Panc1 (cell line): Measurements from ENCODE around the gene DTHD1.

Experiments used
- CTCF ChIP-seq: fragments of 450-650 bp; IDR thresholded peaks from 2 replicates; pipeline ENCODE4 v1.5.1; 2017; ENCODE audit warnings: mild to moderate bottlenecking
- REST ChIP-seq, 2 experiments: IDR thresholded peaks; 2 replicates each; pipeline ENCODE4 v1.6.1; 2011 to 2012; ENCODE audit warnings: low read depth in 2 of 2, control low read depth in 1 of 2, low read length in 1 of 2, mild to moderate bottlenecking in 1 of 2, moderate library complexity in 1 of 2; ENCODE audit not compliant: insufficient read depth in 1 of 2

GRCh38 chr4:36264207-36264826 is 17.1 kb upstream of the DTHD1 start:
- no peak for TF ChIP-seq CTCF
- no peak for TF ChIP-seq REST (IDR thresholded peaks at IDR 0.05; ENCODE audit: insufficient read depth in 1 of 2, low read depth in 2 of 2, low read length in 1 of 2)
